ENCODE data around the gene RASSF8. TPM values are rescaled to one million over a fixed set of nuclear protein-coding genes. Genes with fewer than 3 reads are reported as not detected.

RASSF8 gene
- total and polyA plus RNA-seq, 4 donors: 10.6 to 86.7 (median 47.3) TPM

GRCh38 chr12:26124446-26125399 is 166.2 kb downstream of the RASSF8 start, which contains the start of gene BHLHE41:
Gene BHLHE41 (minus strand): TSS chr12:26125037. CDS start chr12:26124779, 258 bp downstream.
- Histone ChIP-seq H3K4me3 (ENCODE audit: low read length in 2 of 2) (peak within 1 kb of the TSS; percentile 86 to 96), H3K27me3 (ENCODE audit: control insufficient read depth in 1 of 2, insufficient read depth in 2 of 2, low read length in 1 of 2) (no peaks in the 10 kb centered on the region), H3K27ac (ENCODE audit: low read depth in 1 of 2, low read length in 2 of 2) (peak within 1 kb of the TSS; percentile 91 to 92), H3K9me3 (ENCODE audit: control insufficient read depth, low read length) (no peaks in the 10 kb centered on the region), H3K4me1 (ENCODE audit: control insufficient read depth in 1 of 2, insufficient read depth in 2 of 2, low read length in 2 of 2) (no peaks in the 10 kb centered on the region), H3K36me3 (ENCODE audit: control insufficient read depth in 1 of 2, insufficient read depth in 2 of 2, low read length in 1 of 2) (no peaks in the 10 kb centered on the region)
- intact Hi-C loops (cut with DNase I): loop anchor here (2.0 to 10.0 kb wide), 6 partner anchors 28 to 300 kb away; partner anchors contain the start of gene SSPN (in 2 of the 2)
- peak; percentile 77 for ATAC-seq (ENCODE audit: low FRiP score)
- WGBS, 2 donors: 1% methylated on average over 52 to 53 of the region's 54 CpGs
- DNase-seq: peak; percentile 92

GRCh38 chr12:26125400-26126339 is 167.2 kb downstream of the RASSF8 start:
- intact Hi-C loops (cut with DNase I): loop anchor here (2.0 to 10.0 kb wide), 4 partner anchors 27 to 299 kb away; partner anchors contain the start of gene SSPN (in 1 of the 2)
- 0% methylated on average over 66 of the region's 66 CpGs for WGBS, 2 donors

GRCh38 chr12:26126340-26127284 is 168.1 kb downstream of the RASSF8 start:
- Histone ChIP-seq H3K9me3 (ENCODE audit: control insufficient read depth, low read length) (no peaks in the 10 kb centered on the region), H3K4me1 (ENCODE audit: control insufficient read depth in 1 of 2, insufficient read depth in 2 of 2, low read length in 2 of 2) (no peaks in the 10 kb centered on the region), H3K36me3 (ENCODE audit: control insufficient read depth in 1 of 2, insufficient read depth in 2 of 2, low read length in 1 of 2) (no peaks in the 10 kb centered on the region), H3K27me3 (ENCODE audit: control insufficient read depth in 1 of 2, insufficient read depth in 2 of 2, low read length in 1 of 2) (no peaks in the 10 kb centered on the region), H3K27ac (ENCODE audit: low read depth in 1 of 2, low read length in 2 of 2) (peak overlapping the region; percentile 91 to 92), H3K4me3 (ENCODE audit: low read length in 2 of 2) (peak overlapping the region; percentile 86 to 96)
- WGBS, 2 donors: 6 to 7% methylated on average over 53 to 60 of the region's 60 CpGs
- peak; percentile 89 for ATAC-seq (ENCODE audit: low FRiP score)
- peak; percentile 94 to 95 for DNase-seq
- intact Hi-C loops (cut with DNase I): loop anchor here in 1 of 2 donors (5.0 to 10.0 kb wide), 2 partner anchors 161 to 298 kb away; no protein-coding TSS in a partner anchor

More at GRCh38 chr12:26125400-26126339, 167.2 kb downstream of the RASSF8 start:
- Histone ChIP-seq H3K4me3 (ENCODE audit: low read length in 2 of 2) (peak overlapping the region; percentile 86 to 96), H3K36me3 (ENCODE audit: control insufficient read depth in 1 of 2, insufficient read depth in 2 of 2, low read length in 1 of 2) (no peaks in the 10 kb centered on the region), H3K27ac (ENCODE audit: low read depth in 1 of 2, low read length in 2 of 2) (peak overlapping the region; percentile 91 to 92), H3K9me3 (ENCODE audit: control insufficient read depth, low read length) (no peaks in the 10 kb centered on the region), H3K27me3 (ENCODE audit: control insufficient read depth in 1 of 2, insufficient read depth in 2 of 2, low read length in 1 of 2) (no peaks in the 10 kb centered on the region), H3K4me1 (ENCODE audit: control insufficient read depth in 1 of 2, insufficient read depth in 2 of 2, low read length in 2 of 2) (no peaks in the 10 kb centered on the region)
- ATAC-seq (ENCODE audit: low FRiP score) (peak; percentile 74), DNase-seq (peak; percentile 88 to 91)

DNA sequence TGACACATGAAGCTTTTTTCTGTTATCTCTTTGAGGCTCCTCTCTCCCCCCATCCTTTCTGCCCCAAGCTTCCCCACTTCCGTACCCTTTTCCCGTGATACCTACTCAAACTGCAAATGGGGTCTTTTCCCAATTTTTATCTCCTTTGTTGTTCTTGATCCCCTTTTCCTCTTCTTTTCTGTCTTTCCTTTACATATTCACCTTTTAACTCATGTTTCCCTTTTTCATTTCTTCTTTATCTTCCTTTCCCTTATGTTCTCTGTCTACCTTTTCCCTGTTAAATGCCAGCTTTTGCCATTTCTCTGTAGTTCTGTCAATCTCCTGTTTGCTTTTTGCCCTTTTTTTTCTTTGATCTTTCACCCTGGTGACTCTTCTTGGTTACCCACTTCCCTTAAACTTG is 168.9 kb downstream of the RASSF8 start:
- intact Hi-C loops (cut with DNase I): loop anchor here in 1 of 2 donors (5.0 to 10.0 kb wide), 2 partner anchors 160 to 297 kb away; no protein-coding TSS in a partner anchor

GRCh38 chr12:26128168-26128567 is 169.7 kb downstream of the RASSF8 start:
- H3K27me3 ChIP-seq (ENCODE audit: control insufficient read depth in 1 of 2, insufficient read depth in 2 of 2, low read length in 1 of 2): no peaks in the 10 kb centered on the region
- H3K9me3 ChIP-seq (ENCODE audit: control insufficient read depth, low read length): no peaks in the 10 kb centered on the region
- intact Hi-C loops (cut with DNase I): loop anchor here in 1 of 2 donors (5.0 to 10.0 kb wide), 2 partner anchors 159 to 297 kb away; no protein-coding TSS in a partner anchor
- H3K4me1 ChIP-seq (ENCODE audit: control insufficient read depth in 1 of 2, insufficient read depth in 2 of 2, low read length in 2 of 2): no peaks in the 10 kb centered on the region
- H3K36me3 ChIP-seq (ENCODE audit: control insufficient read depth in 1 of 2, insufficient read depth in 2 of 2, low read length in 1 of 2): no peaks in the 10 kb centered on the region
- H3K27ac ChIP-seq (ENCODE audit: low read depth in 1 of 2, low read length in 2 of 2): no peak overlapping the region
- DNase-seq (no peak), ATAC-seq (ENCODE audit: low FRiP score) (no peak)
- no peak overlapping the region for H3K4me3 ChIP-seq (ENCODE audit: low read length in 2 of 2)

More for the DNA sequence above, 168.9 kb downstream of the RASSF8 start:
- Histone ChIP-seq H3K27ac (ENCODE audit: low read depth in 1 of 2, low read length in 2 of 2) (no peak overlapping the region), H3K27me3 (ENCODE audit: control insufficient read depth in 1 of 2, insufficient read depth in 2 of 2, low read length in 1 of 2) (no peaks in the 10 kb centered on the region), H3K9me3 (ENCODE audit: control insufficient read depth, low read length) (no peaks in the 10 kb centered on the region), H3K4me1 (ENCODE audit: control insufficient read depth in 1 of 2, insufficient read depth in 2 of 2, low read length in 2 of 2) (no peaks in the 10 kb centered on the region), H3K36me3 (ENCODE audit: control insufficient read depth in 1 of 2, insufficient read depth in 2 of 2, low read length in 1 of 2) (no peaks in the 10 kb centered on the region), H3K4me3 (ENCODE audit: low read length in 2 of 2) (no peak overlapping the region)
- ATAC-seq (ENCODE audit: low FRiP score) (no peak), DNase-seq (no peak)
- 95 to 97% methylated on average over 2 of the region's 2 CpGs for WGBS, 2 donors

Other genes starting within 250 kb of the RASSF8 start
- gene BHLHE41, start 166.4 kb downstream of the RASSF8 start, total RNA-seq: 10 to 100 TPM; 12.0 to 49.9 TPM
- gene BHLHE41, start 166.4 kb downstream of the RASSF8 start, polyA plus RNA-seq: 1 to 10 TPM; 4.3 to 6.3 TPM
- 100 to 1,000 TPM in 1 of 2 donors, 10 to 100 TPM in 1; 43.9 to 109 TPM for gene SSPN, start 236.9 kb downstream of the RASSF8 start, total RNA-seq
- gene SSPN, start 236.9 kb downstream of the RASSF8 start, polyA plus RNA-seq: 10 to 100 TPM; 24.5 to 27.3 TPM